ENCODE results near the gene PRDM2.
A peak's percentile ranks its signal among the peaks of the same experiment; 100 is the strongest.

PRDM2 gene

GRCh38 chr1:13782634-13783360, 82.8 kb downstream of the PRDM2 start:
- Histone ChIP-seq H3K4me1 (ENCODE audit: control insufficient read depth in 1 of 2, insufficient read depth in 2 of 2, low read length in 2 of 2) (peaks cover 0 to 4% of the 10 kb centered on the region in 2 experiments), H2AFZ (ENCODE audit: insufficient read depth, low read length, poor library complexity) (no peak overlapping the region), H2BK120ac (ENCODE audit: insufficient read depth, low read length, poor library complexity) (no peak overlapping the region), H3K9ac (ENCODE audit: low read length) (no peak overlapping the region), H3K4me3 (ENCODE audit: low read depth, low read length) (no peak overlapping the region), H3K79me2 (ENCODE audit: control insufficient read depth, insufficient read depth, low read length, poor library complexity) (no peaks in the 10 kb centered on the region), H3K18ac (ENCODE audit: low read length) (no peak overlapping the region), H2BK5ac (ENCODE audit: low read depth, low read length, poor library complexity) (no peak overlapping the region), H3K9me3 (ENCODE audit: insufficient read depth, low read depth, low read length) (no peaks in the 10 kb centered on the region), H4K91ac (ENCODE audit: low read depth, low read length) (no peak overlapping the region), H3K36me3 (ENCODE audit: control insufficient read depth in 1 of 2, insufficient read depth in 2 of 2, low read length in 2 of 2) (peaks cover 23 to 48% of the 10 kb centered on the region in 2 experiments), H3K14ac (ENCODE audit: low read length) (no peak overlapping the region), H4K8ac (ENCODE audit: low read depth, low read length) (no peak overlapping the region), H2BK12ac (ENCODE audit: low read length) (no peak overlapping the region), H3K27me3 (ENCODE audit: insufficient read depth, low read length) (no peaks in the 10 kb centered on the region), H3K23ac (ENCODE audit: low read length) (no peak overlapping the region), H3K4me2 (ENCODE audit: low read length) (no peak overlapping the region), H3K79me1 (ENCODE audit: low read length) (no peaks in the 10 kb centered on the region), H3K27ac (ENCODE audit: low read depth, low read length) (no peak overlapping the region), H2AK5ac (ENCODE audit: low read length) (no peak overlapping the region), H4K12ac (ENCODE audit: low read depth, low read length) (no peak overlapping the region), H3K4ac (ENCODE audit: low read depth, low read length) (peak overlapping the region; percentile 56)
- WGBS (ENCODE audit: extremely low coverage, insufficient coverage, insufficient read length) = no CpG with 5 or more reads among the region's 12 CpGs
- DNase-seq = no peak

DNA sequence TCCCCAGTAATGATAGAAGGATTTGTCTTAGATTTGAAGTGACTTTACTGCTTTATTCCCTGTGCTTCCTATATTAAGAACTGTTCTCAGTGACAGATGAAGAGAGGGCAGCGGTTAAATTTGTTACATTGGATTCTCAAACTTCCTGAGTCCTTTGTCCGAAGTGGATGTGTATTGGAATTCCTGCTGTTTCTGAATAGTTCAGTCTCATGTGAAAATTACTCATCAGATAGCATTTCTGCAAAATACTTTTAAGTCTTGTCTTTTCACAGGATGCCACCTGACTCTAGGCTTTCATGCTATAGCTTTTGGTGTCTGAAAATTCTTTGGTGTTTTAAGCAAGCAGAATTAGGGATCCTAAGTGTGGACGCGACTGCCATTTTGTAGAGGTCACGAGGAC, 83.6 kb downstream of the PRDM2 start:
- H3K14ac ChIP-seq (ENCODE audit: low read length) = no peak overlapping the region
- H3K9me3 ChIP-seq (ENCODE audit: insufficient read depth, low read depth, low read length) = no peaks in the 10 kb centered on the region
- no CpG with 5 or more reads among the region's 5 CpGs for WGBS (ENCODE audit: extremely low coverage, insufficient coverage, insufficient read length)
- H3K4ac ChIP-seq (ENCODE audit: low read depth, low read length) = peak overlapping the region; percentile 56
- H3K36me3 ChIP-seq (ENCODE audit: control insufficient read depth in 1 of 2, insufficient read depth in 2 of 2, low read length in 2 of 2) = peaks cover 18 to 44% of the 10 kb centered on the region in 2 experiments
- H3K79me1 ChIP-seq (ENCODE audit: low read length) = no peaks in the 10 kb centered on the region
- no peaks in the 10 kb centered on the region for H3K27me3 ChIP-seq (ENCODE audit: insufficient read depth, low read length)
- no peak overlapping the region for H3K27ac ChIP-seq (ENCODE audit: low read depth, low read length)
- no peaks in the 10 kb centered on the region for H3K79me2 ChIP-seq (ENCODE audit: control insufficient read depth, insufficient read depth, low read length, poor library complexity)
- no peak overlapping the region for H3K4me3 ChIP-seq (ENCODE audit: low read depth, low read length)
- H3K9ac ChIP-seq (ENCODE audit: low read length) = no peak overlapping the region
- H4K8ac ChIP-seq (ENCODE audit: low read depth, low read length) = no peak overlapping the region
- peaks cover 0 to 4% of the 10 kb centered on the region in 2 experiments for H3K4me1 ChIP-seq (ENCODE audit: control insufficient read depth in 1 of 2, insufficient read depth in 2 of 2, low read length in 2 of 2)
- DNase-seq = peak in 1 of 2 donors; percentile 50
- H3K23ac ChIP-seq (ENCODE audit: low read length) = no peak overlapping the region
- no peak overlapping the region for H2AK5ac ChIP-seq (ENCODE audit: low read length)
- no peak overlapping the region for H4K12ac ChIP-seq (ENCODE audit: low read depth, low read length)
- no peak overlapping the region for H2BK12ac ChIP-seq (ENCODE audit: low read length)
- H3K4me2 ChIP-seq (ENCODE audit: low read length) = no peak overlapping the region
- no peak overlapping the region for H2AFZ ChIP-seq (ENCODE audit: insufficient read depth, low read length, poor library complexity)
- H3K18ac ChIP-seq (ENCODE audit: low read length) = no peak overlapping the region
- no peak overlapping the region for H4K91ac ChIP-seq (ENCODE audit: low read depth, low read length)
- H2BK5ac ChIP-seq (ENCODE audit: low read depth, low read length, poor library complexity) = no peak overlapping the region
- no peak overlapping the region for H2BK120ac ChIP-seq (ENCODE audit: insufficient read depth, low read length, poor library complexity)

DNA sequence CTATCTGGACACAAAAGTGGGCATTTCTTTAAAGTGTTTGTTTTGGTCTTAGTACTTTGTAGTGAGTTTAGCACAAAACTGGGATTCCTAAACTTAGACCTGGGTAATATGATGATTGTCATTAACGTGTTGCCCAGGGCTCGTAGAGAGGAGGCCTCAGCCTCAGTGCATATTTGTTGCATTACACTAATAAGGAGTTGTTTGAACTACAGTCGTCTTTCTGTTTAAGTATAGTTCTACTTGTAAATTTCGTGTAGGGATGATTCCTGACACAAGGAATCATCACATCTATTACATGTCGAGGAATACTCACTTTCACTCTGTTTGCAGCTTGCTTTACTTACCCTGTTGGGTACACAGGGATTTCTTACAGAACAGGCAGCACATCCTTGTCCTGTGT, 85.0 kb downstream of the PRDM2 start:
- no peak overlapping the region for H3K4ac ChIP-seq (ENCODE audit: low read depth, low read length)
- no peak overlapping the region for H4K91ac ChIP-seq (ENCODE audit: low read depth, low read length)
- no peak overlapping the region for H2BK120ac ChIP-seq (ENCODE audit: insufficient read depth, low read length, poor library complexity)
- no CpG with 5 or more reads among the region's 5 CpGs for whole genome bisulfite sequencing (ENCODE audit: extremely low coverage, insufficient coverage, insufficient read length)
- no peak overlapping the region for H3K4me3 ChIP-seq (ENCODE audit: low read depth, low read length)
- H3K14ac ChIP-seq (ENCODE audit: low read length) = no peak overlapping the region
- H3K18ac ChIP-seq (ENCODE audit: low read length) = no peak overlapping the region
- H3K23ac ChIP-seq (ENCODE audit: low read length) = no peak overlapping the region
- H3K4me2 ChIP-seq (ENCODE audit: low read length) = no peak overlapping the region
- no peak overlapping the region for H4K8ac ChIP-seq (ENCODE audit: low read depth, low read length)
- no peak overlapping the region for H2AFZ ChIP-seq (ENCODE audit: insufficient read depth, low read length, poor library complexity)
- no peaks in the 10 kb centered on the region for H3K79me1 ChIP-seq (ENCODE audit: low read length)
- no peak for DNase-seq
- H3K27me3 ChIP-seq (ENCODE audit: insufficient read depth, low read length) = no peaks in the 10 kb centered on the region
- peaks cover 0 to 4% of the 10 kb centered on the region in 2 experiments for H3K4me1 ChIP-seq (ENCODE audit: control insufficient read depth in 1 of 2, insufficient read depth in 2 of 2, low read length in 2 of 2)
- no peak overlapping the region for H3K27ac ChIP-seq (ENCODE audit: low read depth, low read length)
- no peak overlapping the region for H3K9ac ChIP-seq (ENCODE audit: low read length)
- H3K79me2 ChIP-seq (ENCODE audit: control insufficient read depth, insufficient read depth, low read length, poor library complexity) = no peaks in the 10 kb centered on the region
- no peak overlapping the region for H2AK5ac ChIP-seq (ENCODE audit: low read length)
- no peak overlapping the region for H2BK5ac ChIP-seq (ENCODE audit: low read depth, low read length, poor library complexity)
- H2BK12ac ChIP-seq (ENCODE audit: low read length) = no peak overlapping the region
- peaks cover 15 to 38% of the 10 kb centered on the region in 2 experiments for H3K36me3 ChIP-seq (ENCODE audit: control insufficient read depth in 1 of 2, insufficient read depth in 2 of 2, low read length in 2 of 2)
- H4K12ac ChIP-seq (ENCODE audit: low read depth, low read length) = no peak overlapping the region
- H3K9me3 ChIP-seq (ENCODE audit: insufficient read depth, low read depth, low read length) = no peaks in the 10 kb centered on the region

DNA sequence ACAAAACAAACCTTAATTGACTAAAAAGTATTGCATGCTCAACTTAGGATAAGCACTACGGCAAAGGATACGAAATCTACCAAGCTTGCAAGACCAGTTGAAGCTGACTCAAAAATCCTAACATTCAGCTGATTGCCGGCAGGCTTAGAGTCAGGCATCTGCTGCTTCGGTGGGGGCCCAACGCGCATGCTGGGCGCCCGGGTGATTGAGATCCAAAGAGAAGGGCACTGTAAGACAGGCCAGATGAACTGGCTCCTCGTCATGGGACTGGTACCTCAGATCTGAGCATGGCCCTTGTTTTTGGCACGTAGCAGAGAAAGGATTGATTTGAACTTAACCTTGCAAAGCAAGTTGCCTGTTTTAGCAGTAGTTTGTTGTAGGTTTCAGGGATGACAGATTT, 86.6 kb downstream of the PRDM2 start:
- H4K8ac ChIP-seq (ENCODE audit: low read depth, low read length) = no peak overlapping the region
- H3K14ac ChIP-seq (ENCODE audit: low read length) = no peak overlapping the region
- H2BK5ac ChIP-seq (ENCODE audit: low read depth, low read length, poor library complexity) = no peak overlapping the region
- peak overlapping the region; percentile 40 for H3K4ac ChIP-seq (ENCODE audit: low read depth, low read length)
- no peaks in the 10 kb centered on the region for H3K79me2 ChIP-seq (ENCODE audit: control insufficient read depth, insufficient read depth, low read length, poor library complexity)
- H3K4me3 ChIP-seq (ENCODE audit: low read depth, low read length) = no peak overlapping the region
- no peak overlapping the region for H2BK12ac ChIP-seq (ENCODE audit: low read length)
- H2BK120ac ChIP-seq (ENCODE audit: insufficient read depth, low read length, poor library complexity) = no peak overlapping the region
- H4K91ac ChIP-seq (ENCODE audit: low read depth, low read length) = no peak overlapping the region
- no peak overlapping the region for H2AK5ac ChIP-seq (ENCODE audit: low read length)
- peak overlapping the region; percentile 70 for H3K18ac ChIP-seq (ENCODE audit: low read length)
- H3K79me1 ChIP-seq (ENCODE audit: low read length) = no peaks in the 10 kb centered on the region
- H3K27ac ChIP-seq (ENCODE audit: low read depth, low read length) = no peak overlapping the region
- H3K27me3 ChIP-seq (ENCODE audit: insufficient read depth, low read length) = no peaks in the 10 kb centered on the region
- no peak overlapping the region for H3K9ac ChIP-seq (ENCODE audit: low read length)
- no peak overlapping the region for H3K23ac ChIP-seq (ENCODE audit: low read length)
- H3K4me2 ChIP-seq (ENCODE audit: low read length) = no peak overlapping the region
- peaks cover 10 to 29% of the 10 kb centered on the region in 2 experiments for H3K36me3 ChIP-seq (ENCODE audit: control insufficient read depth in 1 of 2, insufficient read depth in 2 of 2, low read length in 2 of 2)
- peak in 1 of 2 donors; percentile 44 for DNase-seq
- no peaks in the 10 kb centered on the region for H3K9me3 ChIP-seq (ENCODE audit: insufficient read depth, low read depth, low read length)
- H3K4me1 ChIP-seq (ENCODE audit: control insufficient read depth in 1 of 2, insufficient read depth in 2 of 2, low read length in 2 of 2) = peaks cover 0 to 3% of the 10 kb centered on the region in 2 experiments
- H4K12ac ChIP-seq (ENCODE audit: low read depth, low read length) = no peak overlapping the region
- H2AFZ ChIP-seq (ENCODE audit: insufficient read depth, low read length, poor library complexity) = no peak overlapping the region
- WGBS (ENCODE audit: extremely low coverage, insufficient coverage, insufficient read length) = no CpG with 5 or more reads among the region's 10 CpGs
